ENCODE results near the gene DHX58. TPM values are rescaled to one million over a fixed set of nuclear protein-coding genes. Genes with fewer than 3 reads are reported as not detected.
A peak's percentile ranks its signal among the peaks of the same experiment; 100 is the strongest.

Gene DHX58
- total and polyA plus RNA-seq, 2 of the 4 experiments (the other 2 are of a cell fraction): 1.1 to 2.8 TPM

- H3K9me1 ChIP-seq (ENCODE audit: insufficient read depth, low read length): peaks cover 4% of the 10 kb centered on the region; the same call in 1 of the 2 replicates
- H2AFZ ChIP-seq (replicated peaks; ENCODE audit: low read length, poor library complexity): peak overlapping the region; percentile 39
- no peak overlapping the region for H3K4me2 ChIP-seq (ENCODE audit: low read depth, low read length)
- no peak for DNase-seq
- no peak overlapping the region for H2BK120ac ChIP-seq (ENCODE audit: low read depth, low read length)
- no peak overlapping the region for H4K8ac ChIP-seq (ENCODE audit: low read depth in 2 of 2, low read length in 2 of 2)
- H3K9ac ChIP-seq (ENCODE audit: low read depth, low read length): no peak overlapping the region
- CTCF ChIA-PET: interaction anchor here (0.8 to 1.5 kb wide), 2 partner anchors 9 to 85 kb away, joined by 3 to 5 read pairs; no protein-coding TSS in a partner anchor
- H3K27me3 ChIP-seq (ENCODE audit: control insufficient read depth, insufficient read depth, low read length): 0 out of 2 replicates have a peak, but pooled peaks cover 3% of the 10 kb centered on the region
- in situ Hi-C loops (cut with MboI; ENCODE audit: low sequenced_read_pairs) (loop anchor here (5.0 kb wide), 2 partner anchors 83 to 143 kb away; partner anchors contain the start of gene CNP), dilution Hi-C loops (cut with HindIII; ENCODE audit: low sequenced_read_pairs, unreplicated experiment) (no loop called here), intact Hi-C loops (cut with micrococcal nuclease) (no loop called here)
- H3K56ac ChIP-seq (ENCODE audit: extremely low read depth, insufficient read depth, low read length): no peak overlapping the region
- no peak overlapping the region for H3K4me3 ChIP-seq (ENCODE audit: insufficient read depth, low read depth, low read length)
- no peak for ATAC-seq (ENCODE audit: low read depth)
- BruUV-seq (replicated peaks): no TSS peak
- peaks cover 7% of the 10 kb centered on the region; the same call in 1 of the 2 replicates for H3K36me3 ChIP-seq (ENCODE audit: control insufficient read depth, insufficient read depth, low read length)
- no peaks in the 10 kb centered on the region for H3K9me3 ChIP-seq (ENCODE audit: control insufficient read depth, insufficient read depth, low read length)
- no peak overlapping the region for H2BK20ac ChIP-seq (ENCODE audit: low read depth, low read length)
- TF ChIP-seq BHLHE40 (IDR thresholded peaks at IDR 0.05; ENCODE audit: low read depth, low read length) (no peak), RCOR1 (IDR thresholded peaks at IDR 0.05; ENCODE audit: insufficient replicate concordance, low read length) (no peak), SMC3 (IDR thresholded peaks at IDR 0.05; ENCODE audit: low read depth, low read length) (no peak), CEBPB (IDR thresholded peaks at IDR 0.05; ENCODE audit: low read depth, low read length) (no peak), USF2 (IDR thresholded peaks at IDR 0.05; ENCODE audit: low read depth, low read length) (no peak), MAZ (IDR thresholded peaks at IDR 0.05; ENCODE audit: borderline replicate concordance, low read depth, low read length) (no peak), CHD1 (IDR thresholded peaks at IDR 0.05; ENCODE audit: low read depth, low read length) (no peak), RAD21 (IDR thresholded peaks at IDR 0.05; ENCODE audit: low read length) (no peak), ELK1 (IDR thresholded peaks at IDR 0.05; ENCODE audit: borderline replicate concordance, low read depth, low read length) (no peak), MXI1 (IDR thresholded peaks at IDR 0.05; ENCODE audit: borderline replicate concordance, low read depth, low read length) (no peak), FOS (IDR thresholded peaks at IDR 0.05; ENCODE audit: low read depth, low read length) (no peak)
- WGBS, 2 experiments (ENCODE audit: extremely low coverage in 2 of 2, insufficient read length in 1 of 2): 88% methylated on average over 10 of the region's 18 CpGs; no CpG with 5 or more reads in 1 of the 2 experiments
- peak overlapping the region; percentile 40 for H2AK9ac ChIP-seq (replicated peaks; ENCODE audit: low read depth, low read length, poor library complexity)
- no peak overlapping the region for H4K5ac ChIP-seq (ENCODE audit: low read depth, low read length)
- H3K23ac ChIP-seq (ENCODE audit: low read depth, low read length): no peak overlapping the region
- no peak overlapping the region for H3K27ac ChIP-seq (ENCODE audit: insufficient read depth, low read length)
- no peak overlapping the region for H3K18ac ChIP-seq (ENCODE audit: low read depth, low read length)
- H2BK5ac ChIP-seq (ENCODE audit: low read depth, low read length, poor library complexity, severe bottlenecking): no peak overlapping the region
- POLR2A ChIA-PET (ENCODE audit: unreplicated experiment): no interaction called here
- H2AK5ac ChIP-seq (ENCODE audit: low read depth, low read length): no peak overlapping the region
- no peak overlapping the region for H3K14ac ChIP-seq (replicated peaks; ENCODE audit: low read depth, low read length)
- H3K4me1 ChIP-seq (ENCODE audit: control insufficient read depth, insufficient read depth, low read length): peaks cover 6% of the 10 kb centered on the region; the same call in 1 of the 2 replicates
- H3K79me1 ChIP-seq (ENCODE audit: low read depth in 1 of 2, low read length in 2 of 2): no peaks in the 10 kb centered on the region
- no peak overlapping the region for H2BK15ac ChIP-seq (ENCODE audit: low read depth, low read length)
- no peak overlapping the region for H3K4ac ChIP-seq (ENCODE audit: low read depth, low read length)
- H4K20me1 ChIP-seq (ENCODE audit: insufficient read depth, low read length): no peaks in the 10 kb centered on the region
- no peak overlapping the region for H4K91ac ChIP-seq (ENCODE audit: insufficient read depth, low read depth, low read length)
These were observed 1.9 kb downstream of the DHX58 start for GRCh38 chr17:42110301-42111264.
